ENCODE data around the gene EFL1. TPM values are rescaled to one million over a fixed set of nuclear protein-coding genes. Genes with fewer than 3 reads are reported as not detected.

Gene EFL1
- total and polyA plus RNA-seq, 2 experiments from 2014 or later: 15.4 to 46.4 TPM

DNA sequence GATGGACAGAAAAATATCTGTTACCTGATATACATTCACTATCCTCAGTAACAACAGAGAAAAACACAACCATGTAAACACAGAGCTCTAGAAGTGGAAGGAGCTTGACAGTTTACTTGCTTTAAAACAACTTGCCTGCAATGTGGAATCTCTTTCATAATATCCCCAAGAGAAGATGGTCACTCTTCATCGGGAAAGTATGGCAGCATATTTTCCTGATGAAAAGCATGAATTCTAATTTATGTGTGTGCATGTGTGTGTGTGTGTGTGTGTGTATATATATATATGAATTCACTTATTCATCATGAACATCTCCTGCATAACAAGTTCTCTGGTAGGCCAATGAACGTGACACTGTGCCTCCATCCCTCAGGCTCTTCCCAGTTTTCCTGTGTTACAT, 81.2 kb downstream of the EFL1 start:
- Histone ChIP-seq H3K9me2 (ENCODE audit: insufficient read depth) (no peaks in the 10 kb centered on the region), H2AFZ (no peak overlapping the region), H3K27ac (ENCODE audit: low read depth) (no peak overlapping the region), H3K79me2 (replicated peaks; ENCODE audit: insufficient read depth) (no peaks in the 10 kb centered on the region), H3F3A (replicated peaks; ENCODE audit: low read depth) (no peaks in the 10 kb centered on the region), H4K20me1 (replicated peaks; ENCODE audit: insufficient read depth) (0 out of 2 replicates have a peak, but pooled peaks cover 6% of the 10 kb centered on the region), H3K27me3 (ENCODE audit: insufficient read depth) (no peaks in the 10 kb centered on the region), H3K4me3 (no peak overlapping the region), H3K36me3 (ENCODE audit: insufficient read depth) (no peaks in the 10 kb centered on the region), H3K4me1 (ENCODE audit: insufficient read depth) (peaks cover 8% of the 10 kb centered on the region), H3K4me2 (no peak overlapping the region)
- Mint-ChIP-seq H3K27me3 (ENCODE audit: insufficient read depth, low read depth, poor library complexity) (peaks cover 1% of the 10 kb centered on the region), H3K9me3 (no peaks in the 10 kb centered on the region), H3K4me3 (no peak overlapping the region), H3K4me1 (peaks cover 10% of the 10 kb centered on the region; the same call in 2 of the 3 replicates), H3K27ac (no peak overlapping the region), H3K36me3 (ENCODE audit: low read depth) (no peaks in the 10 kb centered on the region)
- ATAC-seq (no peak), DNase-seq (ENCODE audit: low spot score) (no peak)
- TF ChIP-seq, protein P1, sequence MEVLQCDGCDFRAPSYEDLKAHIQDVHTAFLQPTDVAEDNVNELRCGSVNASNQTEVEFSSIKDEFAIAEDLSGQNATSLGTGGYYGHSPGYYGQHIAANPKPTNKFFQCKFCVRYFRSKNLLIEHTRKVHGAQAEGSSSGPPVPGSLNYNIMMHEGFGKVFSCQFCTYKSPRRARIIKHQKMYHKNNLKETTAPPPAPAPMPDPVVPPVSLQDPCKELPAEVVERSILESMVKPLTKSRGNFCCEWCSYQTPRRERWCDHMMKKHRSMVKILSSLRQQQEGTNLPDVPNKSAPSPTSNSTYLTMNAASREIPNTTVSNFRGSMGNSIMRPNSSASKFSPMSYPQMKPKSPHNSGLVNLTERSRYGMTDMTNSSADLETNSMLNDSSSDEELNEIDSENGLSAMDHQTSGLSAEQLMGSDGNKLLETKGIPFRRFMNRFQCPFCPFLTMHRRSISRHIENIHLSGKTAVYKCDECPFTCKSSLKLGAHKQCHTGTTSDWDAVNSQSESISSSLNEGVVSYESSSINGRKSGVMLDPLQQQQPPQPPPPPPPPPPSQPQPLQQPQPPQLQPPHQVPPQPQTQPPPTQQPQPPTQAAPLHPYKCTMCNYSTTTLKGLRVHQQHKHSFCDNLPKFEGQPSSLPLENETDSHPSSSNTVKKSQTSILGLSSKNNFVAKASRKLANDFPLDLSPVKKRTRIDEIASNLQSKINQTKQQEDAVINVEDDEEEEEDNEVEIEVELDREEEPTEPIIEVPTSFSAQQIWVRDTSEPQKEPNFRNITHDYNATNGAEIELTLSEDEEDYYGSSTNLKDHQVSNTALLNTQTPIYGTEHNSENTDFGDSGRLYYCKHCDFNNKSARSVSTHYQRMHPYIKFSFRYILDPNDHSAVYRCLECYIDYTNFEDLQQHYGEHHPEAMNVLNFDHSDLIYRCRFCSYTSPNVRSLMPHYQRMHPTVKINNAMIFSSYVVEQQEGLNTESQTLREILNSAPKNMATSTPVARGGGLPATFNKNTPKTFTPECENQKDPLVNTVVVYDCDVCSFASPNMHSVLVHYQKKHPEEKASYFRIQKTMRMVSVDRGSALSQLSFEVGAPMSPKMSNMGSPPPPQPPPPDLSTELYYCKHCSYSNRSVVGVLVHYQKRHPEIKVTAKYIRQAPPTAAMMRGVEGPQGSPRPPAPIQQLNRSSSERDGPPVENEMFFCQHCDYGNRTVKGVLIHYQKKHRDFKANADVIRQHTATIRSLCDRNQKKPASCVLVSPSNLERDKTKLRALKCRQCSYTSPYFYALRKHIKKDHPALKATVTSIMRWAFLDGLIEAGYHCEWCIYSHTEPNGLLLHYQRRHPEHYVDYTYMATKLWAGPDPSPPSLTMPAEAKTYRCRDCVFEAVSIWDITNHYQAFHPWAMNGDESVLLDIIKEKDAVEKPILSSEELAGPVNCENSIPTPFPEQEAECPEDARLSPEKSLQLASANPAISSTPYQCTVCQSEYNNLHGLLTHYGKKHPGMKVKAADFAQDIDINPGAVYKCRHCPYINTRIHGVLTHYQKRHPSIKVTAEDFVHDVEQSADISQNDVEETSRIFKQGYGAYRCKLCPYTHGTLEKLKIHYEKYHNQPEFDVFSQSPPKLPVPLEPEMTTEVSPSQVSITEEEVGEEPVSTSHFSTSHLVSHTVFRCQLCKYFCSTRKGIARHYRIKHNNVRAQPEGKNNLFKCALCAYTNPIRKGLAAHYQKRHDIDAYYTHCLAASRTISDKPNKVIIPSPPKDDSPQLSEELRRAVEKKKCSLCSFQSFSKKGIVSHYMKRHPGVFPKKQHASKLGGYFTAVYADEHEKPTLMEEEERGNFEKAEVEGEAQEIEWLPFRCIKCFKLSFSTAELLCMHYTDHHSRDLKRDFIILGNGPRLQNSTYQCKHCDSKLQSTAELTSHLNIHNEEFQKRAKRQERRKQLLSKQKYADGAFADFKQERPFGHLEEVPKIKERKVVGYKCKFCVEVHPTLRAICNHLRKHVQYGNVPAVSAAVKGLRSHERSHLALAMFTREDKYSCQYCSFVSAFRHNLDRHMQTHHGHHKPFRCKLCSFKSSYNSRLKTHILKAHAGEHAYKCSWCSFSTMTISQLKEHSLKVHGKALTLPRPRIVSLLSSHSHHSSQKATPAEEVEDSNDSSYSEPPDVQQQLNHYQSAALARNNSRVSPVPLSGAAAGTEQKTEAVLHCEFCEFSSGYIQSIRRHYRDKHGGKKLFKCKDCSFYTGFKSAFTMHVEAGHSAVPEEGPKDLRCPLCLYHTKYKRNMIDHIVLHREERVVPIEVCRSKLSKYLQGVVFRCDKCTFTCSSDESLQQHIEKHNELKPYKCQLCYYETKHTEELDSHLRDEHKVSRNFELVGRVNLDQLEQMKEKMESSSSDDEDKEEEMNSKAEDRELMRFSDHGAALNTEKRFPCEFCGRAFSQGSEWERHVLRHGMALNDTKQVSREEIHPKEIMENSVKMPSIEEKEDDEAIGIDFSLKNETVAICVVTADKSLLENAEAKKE (CRISPR knock-in tag; IDR thresholded peaks at IDR 0.05): no peak
- TF ChIP-seq, protein P2, sequence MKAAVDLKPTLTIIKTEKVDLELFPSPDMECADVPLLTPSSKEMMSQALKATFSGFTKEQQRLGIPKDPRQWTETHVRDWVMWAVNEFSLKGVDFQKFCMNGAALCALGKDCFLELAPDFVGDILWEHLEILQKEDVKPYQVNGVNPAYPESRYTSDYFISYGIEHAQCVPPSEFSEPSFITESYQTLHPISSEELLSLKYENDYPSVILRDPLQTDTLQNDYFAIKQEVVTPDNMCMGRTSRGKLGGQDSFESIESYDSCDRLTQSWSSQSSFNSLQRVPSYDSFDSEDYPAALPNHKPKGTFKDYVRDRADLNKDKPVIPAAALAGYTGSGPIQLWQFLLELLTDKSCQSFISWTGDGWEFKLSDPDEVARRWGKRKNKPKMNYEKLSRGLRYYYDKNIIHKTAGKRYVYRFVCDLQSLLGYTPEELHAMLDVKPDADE (IDR thresholded peaks at IDR 0.05): no peak
- TF ChIP-seq EZH2 (IDR thresholded peaks at IDR 0.05; ENCODE audit: low read depth, unreplicated experiment) (no peak), NANOG (IDR thresholded peaks at IDR 0.05; ENCODE audit: borderline replicate concordance) (no peak), EZH2phosphoT487 (IDR thresholded peaks at IDR 0.05; ENCODE audit: unreplicated experiment) (no peak), JUNB (IDR thresholded peaks at IDR 0.05; ENCODE audit: unreplicated experiment) (no peak), CREB1 (CRISPR knock-in tag; IDR thresholded peaks at IDR 0.05; ENCODE audit: low read depth) (no peak)
- TF ChIP-seq, protein P3, sequence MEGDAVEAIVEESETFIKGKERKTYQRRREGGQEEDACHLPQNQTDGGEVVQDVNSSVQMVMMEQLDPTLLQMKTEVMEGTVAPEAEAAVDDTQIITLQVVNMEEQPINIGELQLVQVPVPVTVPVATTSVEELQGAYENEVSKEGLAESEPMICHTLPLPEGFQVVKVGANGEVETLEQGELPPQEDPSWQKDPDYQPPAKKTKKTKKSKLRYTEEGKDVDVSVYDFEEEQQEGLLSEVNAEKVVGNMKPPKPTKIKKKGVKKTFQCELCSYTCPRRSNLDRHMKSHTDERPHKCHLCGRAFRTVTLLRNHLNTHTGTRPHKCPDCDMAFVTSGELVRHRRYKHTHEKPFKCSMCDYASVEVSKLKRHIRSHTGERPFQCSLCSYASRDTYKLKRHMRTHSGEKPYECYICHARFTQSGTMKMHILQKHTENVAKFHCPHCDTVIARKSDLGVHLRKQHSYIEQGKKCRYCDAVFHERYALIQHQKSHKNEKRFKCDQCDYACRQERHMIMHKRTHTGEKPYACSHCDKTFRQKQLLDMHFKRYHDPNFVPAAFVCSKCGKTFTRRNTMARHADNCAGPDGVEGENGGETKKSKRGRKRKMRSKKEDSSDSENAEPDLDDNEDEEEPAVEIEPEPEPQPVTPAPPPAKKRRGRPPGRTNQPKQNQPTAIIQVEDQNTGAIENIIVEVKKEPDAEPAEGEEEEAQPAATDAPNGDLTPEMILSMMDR (conservative IDR thresholded peaks at IDR 0.05; ENCODE audit: low read depth in 2 of 2): no peak

Data from GM23338 (cell line).